HG03280 (cell line): ENCODE results near the gene PLCB2.

Experiments
- ATAC-seq: cut with Tn5 transposase; IDR thresholded peaks from one replicate; pipeline ENCODE4 v1.9.1; 2021; ENCODE audit warnings: mild to moderate bottlenecking, moderate library complexity; ENCODE audit not compliant: unreplicated experiment

Gene PLCB2

DNA sequence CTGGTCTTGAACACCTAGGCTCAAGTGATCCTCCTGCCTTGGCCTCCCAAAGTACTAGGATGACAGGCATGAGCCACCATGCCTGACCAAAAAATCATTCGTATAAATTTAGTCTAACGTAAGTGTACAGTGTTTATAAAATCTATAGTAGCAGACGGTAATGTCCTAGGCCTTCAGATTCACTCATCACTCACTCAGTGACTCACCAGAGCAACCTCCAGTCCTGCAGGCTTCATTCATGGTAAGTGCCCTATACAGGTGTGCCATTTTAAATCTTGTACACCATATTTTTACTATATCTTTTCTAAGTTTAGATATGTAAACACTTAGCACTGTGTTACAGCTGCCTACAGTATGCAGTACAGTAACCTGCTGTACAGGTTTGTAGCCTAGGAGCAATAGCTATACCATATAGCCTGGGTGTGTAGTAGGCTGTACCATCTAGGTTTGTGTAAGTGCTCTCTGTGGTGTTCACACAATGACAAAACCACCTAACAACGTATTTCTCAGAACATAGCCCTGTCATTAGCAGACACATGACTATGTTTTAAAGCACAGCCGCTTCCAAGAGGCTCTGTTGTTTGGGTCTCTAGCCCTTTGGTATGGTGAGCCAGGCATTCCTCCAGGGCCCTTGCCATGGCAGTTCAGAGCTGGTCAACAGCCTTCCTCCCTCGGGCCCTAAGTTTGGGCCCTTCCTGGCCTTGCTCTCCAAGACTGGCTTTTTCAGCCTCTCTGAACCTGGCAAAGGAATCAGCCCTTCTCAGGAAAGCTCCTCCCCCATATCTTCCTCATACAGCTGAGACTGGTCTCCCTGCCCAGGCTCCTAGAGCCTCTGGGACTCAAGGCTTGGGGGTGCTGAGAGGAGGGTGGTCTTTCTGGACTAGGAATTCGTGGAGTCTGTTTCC is 34.9 kb upstream of the PLCB2 start:
- ATAC-seq = no peak

DNA sequence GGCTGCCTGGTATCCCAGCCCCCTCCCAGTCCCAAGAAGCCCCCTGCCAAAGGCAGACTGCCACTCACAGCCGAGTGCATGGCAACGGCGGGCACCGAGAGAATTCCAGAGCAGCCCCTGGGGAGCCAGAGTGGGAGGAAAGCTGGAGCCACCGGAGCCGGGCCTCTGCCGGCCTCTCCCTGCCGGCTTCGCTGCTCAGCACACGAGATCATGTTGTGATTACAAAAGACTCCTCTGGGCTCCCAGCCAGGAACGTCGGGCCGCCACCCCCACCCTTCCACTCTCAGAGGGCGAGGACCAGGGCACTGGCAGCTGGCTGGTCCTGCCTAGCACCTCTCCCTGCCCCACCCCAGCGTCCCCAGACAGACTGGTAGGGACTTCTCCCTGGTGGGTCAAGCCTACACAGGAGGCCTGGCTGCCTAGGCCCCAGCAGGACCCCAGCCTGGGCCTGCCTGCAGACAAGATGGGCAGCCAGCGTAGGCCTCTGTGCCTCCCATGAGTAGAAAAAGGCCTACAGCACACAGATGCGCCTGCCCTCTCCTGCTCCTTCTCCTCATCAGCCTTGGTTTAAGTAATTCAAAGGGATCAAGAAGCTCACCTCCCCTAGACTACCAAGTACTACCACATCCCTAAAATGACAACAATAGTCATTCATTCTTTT is 33.1 kb upstream of the PLCB2 start, which contains the start of gene CCDC9B:
Gene CCDC9B, minus strand, starts transcription at position 200 of the 661 bp plus-strand sequence. Its CDS starts 120 bp downstream, at position 80.
- ATAC-seq = no peak

DNA sequence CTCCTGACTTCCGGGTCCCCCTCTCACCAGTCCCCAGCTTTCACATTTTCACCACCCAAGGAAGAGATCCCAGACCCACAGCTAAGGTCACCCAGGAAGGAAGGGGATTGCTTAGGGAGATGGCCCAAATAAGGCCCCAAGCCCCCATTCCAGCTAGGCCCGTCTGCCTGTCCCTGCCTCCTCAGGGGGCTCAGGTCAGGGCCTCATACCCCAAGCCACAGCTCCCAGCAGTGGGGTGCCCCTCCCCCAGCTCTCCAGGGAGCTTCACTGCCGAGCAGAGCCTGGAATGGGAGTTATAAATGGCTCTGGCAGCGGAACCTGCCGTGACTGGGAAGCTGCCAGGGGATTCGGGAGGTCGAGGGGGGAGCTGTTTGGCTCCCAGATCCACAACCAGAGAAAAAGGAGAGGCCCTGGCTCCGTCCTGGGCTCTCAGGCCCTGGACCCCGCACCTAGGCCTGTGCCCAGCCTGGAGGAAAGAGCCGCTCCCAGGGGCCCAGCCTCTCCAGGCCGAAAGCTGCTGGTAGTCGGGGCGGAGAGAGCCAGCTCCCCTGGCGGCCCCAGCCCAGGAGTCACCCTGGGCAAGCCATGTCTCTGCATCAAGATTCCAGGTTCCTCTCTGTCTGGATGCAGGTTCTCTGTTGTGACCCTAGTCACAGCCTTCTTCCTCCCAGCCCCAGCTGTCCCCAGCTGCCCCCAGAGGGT is 32.5 kb upstream of the PLCB2 start:
- no peak for ATAC-seq

DNA sequence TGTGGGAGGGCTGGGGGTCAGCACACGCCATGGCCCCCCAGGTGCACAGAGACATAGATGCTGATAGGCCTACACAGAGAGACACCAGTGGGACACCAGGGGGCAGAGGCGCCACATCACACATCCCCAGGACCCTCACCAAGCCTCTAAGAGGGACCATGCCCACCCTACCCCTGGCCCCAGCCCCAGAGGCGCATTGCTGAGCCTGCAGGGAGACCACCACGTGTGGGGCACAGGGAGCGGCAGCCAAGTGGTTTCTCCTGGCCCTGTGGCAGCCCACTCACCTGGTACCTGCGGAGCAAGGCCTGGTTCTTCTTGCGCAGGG is 31.8 kb upstream of the PLCB2 start:
- no peak for ATAC-seq

DNA sequence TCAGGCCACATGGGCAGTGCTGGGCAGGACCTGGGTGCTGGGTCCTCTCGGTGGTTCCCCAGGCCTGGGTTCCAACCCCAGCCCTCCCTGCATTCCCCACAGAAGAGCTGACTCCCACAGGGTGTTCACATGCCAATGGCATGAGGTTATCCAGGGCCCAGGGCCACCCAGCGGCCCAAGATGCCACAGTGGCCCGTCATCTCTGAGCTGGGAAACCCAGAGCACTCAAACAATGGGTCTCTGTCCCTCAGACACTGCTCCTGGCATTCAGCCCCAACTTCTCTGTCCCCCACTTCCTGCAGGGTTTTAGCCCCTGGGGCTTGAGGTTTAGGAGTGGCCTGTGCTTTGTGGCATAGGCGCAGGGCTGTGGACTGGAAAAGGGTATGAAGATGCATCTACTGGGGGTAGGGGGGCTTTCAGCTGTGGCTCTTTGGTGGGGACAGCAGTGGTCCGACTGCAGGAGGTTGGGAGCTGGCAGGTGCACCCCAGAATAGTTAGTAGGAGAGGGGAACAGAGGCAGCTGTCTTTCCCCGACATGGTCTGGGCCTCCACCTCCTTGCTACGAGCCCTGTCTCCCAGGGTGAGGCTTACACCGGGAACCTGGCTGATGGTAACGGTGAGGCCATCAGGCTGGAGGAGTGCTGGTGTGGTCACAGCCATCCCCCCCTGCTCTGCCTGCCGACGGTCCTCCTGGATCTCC is 31.3 kb upstream of the PLCB2 start:
- ATAC-seq = no peak

DNA sequence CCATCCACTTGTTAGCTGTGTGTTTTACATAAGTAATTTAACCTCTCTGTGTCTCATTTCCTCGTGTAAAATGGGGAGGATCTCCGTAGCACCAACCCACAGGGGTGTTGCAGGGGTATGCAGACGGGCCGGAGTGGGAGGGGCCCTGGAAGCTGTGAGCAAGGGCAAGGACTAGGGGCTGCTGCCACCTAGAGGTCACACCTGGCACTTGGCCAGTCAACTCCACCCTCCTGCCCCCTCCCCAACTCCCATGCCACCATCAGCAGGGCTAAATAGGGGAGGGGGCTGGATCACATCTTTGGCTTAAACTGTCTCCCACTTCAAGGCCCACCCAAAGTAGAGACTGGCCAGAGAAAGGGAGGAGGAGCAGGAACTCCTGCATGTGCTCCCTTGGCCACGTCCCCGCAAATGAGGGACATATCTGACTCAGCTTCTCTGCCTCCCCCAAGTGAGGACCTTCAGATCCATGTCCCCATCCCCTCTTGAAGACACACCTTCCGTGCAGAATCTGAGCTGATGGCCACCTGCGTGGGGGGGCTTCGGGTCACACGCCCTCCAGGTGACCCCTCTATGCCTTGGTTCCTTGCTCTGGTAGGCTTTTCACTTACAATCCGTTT is 30.4 kb upstream of the PLCB2 start:
- ATAC-seq = peak; percentile 57

DNA sequence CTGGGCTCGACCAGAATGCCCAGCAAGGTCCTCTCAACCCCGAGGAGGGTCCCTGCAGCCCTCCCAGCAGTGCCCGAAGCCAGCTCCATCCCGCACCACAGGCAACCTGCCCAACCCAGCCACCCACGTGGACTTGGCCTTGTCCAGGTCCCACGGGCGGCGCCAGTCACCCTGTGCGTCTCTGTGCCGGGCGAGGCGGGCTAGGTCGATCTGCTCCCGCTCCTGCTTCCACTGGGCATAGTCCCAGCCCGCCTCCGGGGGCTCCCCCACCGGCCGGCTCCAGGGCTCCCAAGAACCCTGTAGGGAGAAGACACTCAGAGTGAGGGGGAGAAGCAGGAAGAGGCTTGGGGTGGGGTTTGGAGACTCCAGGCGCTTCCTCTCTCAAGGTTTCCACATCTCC is 29.9 kb upstream of the PLCB2 start:
- no peak for ATAC-seq

DNA sequence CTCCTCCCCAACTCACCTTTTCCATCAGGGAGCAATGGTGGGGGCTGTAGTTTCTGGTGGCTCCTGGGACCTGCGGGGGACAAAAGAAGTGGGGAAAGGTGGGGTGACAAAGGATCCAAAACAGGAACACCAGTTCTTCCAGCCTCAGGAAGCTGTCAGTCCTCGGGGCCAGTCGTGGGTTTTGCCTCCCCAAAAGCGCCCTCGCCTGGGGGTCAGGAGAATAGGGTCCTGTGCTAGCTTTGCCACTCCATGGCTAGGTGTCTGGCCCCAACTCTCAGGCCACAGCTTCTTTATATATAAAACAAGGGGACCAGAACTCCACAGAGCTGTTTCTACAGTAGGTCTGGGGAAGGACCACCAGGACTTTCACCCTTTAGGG is 29.0 kb upstream of the PLCB2 start:
- ATAC-seq = no peak

DNA sequence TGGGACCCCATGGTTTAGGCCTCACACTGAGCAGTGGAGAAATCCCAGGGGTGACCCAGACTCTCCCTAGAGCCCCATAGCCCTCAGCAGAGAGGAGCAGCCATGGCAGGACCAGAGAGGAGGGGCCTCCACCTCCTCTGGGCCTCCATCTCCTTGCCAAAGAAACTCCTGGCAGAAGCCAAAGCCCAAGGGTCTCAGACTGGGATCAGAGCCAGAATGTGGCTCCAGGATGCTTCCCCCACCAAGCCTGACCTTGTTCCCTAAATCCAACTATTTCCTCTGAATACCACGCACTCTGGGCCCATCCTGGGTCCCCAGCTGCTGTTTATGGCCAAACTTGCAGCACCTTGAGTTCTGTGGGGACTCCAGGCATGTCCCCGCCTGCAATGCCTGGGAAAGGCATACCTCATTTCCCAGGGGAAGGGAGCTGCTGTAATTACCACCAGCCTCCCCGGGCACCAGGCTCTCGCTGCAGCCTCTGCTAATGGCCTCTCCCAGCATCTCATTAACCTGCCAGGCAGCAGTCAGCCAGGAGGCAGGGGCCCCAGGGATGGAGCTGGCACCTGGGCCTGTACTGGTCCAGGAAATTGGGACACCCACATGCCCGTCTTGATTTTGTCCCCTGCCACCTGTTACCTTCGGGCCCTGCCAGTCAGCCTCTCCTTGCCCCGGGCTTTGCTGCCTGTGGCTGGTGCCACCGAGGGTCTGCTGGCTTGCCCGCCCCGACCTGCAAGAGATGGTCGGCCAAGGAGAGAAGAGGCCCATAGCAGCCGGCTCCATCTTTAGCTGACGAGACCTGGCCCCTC is 28.4 kb upstream of the PLCB2 start:
- no peak for ATAC-seq

DNA sequence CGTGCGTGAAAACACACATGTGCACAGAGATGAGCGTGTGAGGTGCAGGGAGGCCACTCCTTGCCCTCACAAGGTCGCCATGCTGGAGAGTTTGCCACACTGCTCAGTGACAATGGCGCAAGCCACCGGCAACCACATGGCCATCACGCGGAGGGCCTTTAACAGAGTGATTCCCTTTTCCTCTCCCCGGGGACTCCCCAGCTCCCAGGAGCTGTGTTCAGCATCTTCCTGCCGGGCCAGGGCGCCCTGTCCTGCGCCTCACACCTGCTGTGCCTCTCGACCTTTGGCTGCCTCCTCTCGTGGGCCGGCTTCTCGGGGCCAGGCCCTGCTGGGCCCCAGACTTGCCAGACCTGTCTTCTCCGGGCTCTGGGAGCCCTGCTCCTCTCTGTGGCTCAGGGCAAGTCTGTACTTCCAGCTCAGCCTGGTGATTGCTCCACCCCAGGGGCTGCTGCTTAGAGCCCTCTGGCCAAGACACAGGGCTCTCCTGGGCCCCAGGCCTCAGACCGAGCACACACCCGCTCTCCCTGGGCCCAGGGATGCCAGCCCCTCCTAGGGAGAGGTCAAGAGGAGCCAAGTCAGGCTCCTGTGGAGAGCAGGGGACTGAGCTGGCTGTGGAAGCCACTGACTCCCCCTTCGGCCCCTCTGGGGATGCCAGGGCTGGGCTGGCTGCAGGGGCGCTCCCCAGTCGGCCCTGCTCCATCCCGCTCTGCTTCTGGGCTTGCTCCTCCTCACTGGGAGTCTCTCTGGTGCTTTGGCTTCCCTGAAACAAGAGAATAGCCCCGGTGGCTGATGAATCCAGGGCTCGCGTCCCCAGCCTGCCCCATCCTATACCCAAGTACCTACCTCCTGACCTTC is 27.4 kb upstream of the PLCB2 start:
- no peak for ATAC-seq

DNA sequence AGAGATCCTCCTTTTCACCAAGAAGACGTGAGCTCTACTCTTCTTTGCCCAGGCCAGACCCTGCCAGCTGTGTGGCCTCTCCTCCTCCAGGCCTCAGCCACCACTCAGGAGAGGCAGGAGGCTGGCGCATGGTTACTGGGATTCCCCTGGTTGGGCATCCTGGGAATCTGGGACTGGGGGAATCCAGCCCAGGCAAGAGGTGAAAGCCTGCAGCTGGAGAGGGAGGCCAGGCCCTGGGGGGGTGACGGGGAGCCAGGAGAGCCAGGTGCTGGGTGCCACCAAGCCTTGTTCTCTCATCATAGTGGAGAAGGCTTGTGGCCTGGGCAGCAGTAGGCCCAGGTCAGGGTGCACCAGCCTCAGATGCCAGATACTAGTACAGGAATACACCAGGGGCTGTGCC is 26.8 kb upstream of the PLCB2 start:
- ATAC-seq = no peak

DNA sequence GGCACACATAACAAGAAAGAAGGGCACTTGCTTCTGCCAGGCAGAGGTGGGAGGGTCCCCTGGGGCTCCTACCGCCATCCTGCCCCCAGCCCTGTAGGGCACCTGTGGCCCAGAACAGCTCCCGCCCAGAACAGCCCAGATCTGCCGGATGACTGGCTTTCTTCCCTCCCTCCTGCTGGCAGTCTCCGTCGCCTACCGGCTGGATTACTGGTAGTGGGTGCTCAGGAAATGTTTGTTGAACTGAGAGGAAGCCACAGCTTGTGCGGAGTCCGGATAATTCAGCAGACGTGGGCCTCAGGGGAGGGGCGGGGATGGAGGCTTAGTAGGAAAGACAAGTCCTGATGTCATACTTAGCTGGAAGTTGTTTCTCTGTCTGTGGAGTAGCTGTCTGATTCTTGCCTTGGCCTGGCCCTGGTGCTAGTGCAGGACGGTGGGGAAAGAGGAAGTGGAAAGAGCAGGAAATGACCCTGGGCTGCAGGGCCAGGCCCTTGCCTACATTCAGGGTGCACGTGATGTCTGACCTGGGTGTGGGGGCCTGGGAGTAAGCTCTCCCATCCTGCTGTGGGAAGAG is 26.3 kb upstream of the PLCB2 start:
- ATAC-seq = no peak

DNA sequence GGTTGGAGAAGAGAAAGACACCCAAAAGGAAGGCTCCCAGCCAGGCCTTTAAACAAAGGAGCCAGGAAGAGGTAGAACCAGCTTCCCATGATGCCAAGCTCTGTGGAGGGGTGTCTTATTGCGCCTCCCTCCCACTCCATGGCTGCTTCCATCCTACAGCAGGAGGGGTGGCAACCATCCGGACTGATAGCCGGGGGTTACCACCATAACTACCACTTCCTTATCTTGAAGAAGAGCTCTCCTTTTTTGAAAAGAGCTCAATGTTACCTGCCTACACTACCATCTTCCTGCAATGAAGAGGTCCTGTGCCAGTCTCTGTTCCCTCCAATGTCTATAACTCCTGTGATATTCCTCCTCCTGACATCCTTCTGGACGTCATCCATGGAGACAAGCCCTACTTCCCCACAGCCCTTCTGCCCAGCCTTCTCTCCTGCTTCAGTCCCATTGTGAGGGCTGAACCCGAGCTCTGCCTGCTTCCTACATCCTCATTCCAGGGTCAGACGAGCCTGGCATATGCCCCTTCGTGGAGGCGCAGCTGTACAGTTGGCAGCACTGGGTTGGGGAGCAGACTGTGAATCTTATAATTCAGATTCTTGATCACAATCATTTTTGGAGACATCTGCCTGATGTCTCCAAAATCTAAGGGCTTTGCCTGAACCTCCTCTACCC is 24.5 kb upstream of the PLCB2 start:
- no peak for ATAC-seq

DNA sequence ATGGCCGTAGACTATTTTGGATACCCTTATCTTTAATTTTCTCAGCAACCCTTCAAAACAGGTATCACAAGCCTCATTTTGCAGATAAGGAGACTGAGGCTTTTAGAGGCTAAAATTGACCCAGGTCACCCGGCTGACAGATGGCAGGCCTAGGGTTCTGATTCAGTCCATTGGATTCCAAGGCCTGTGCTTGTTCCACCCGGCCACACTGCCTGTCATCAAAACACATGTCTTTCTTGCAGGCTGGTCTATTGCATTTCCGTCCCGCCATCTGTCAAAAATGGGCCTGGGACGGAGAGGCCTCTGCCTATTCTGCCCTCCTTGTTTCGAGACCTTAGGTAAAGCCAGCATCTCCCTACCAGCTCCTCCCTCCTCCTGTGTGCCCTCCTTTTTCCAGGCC is 23.9 kb upstream of the PLCB2 start:
- no peak for ATAC-seq

DNA sequence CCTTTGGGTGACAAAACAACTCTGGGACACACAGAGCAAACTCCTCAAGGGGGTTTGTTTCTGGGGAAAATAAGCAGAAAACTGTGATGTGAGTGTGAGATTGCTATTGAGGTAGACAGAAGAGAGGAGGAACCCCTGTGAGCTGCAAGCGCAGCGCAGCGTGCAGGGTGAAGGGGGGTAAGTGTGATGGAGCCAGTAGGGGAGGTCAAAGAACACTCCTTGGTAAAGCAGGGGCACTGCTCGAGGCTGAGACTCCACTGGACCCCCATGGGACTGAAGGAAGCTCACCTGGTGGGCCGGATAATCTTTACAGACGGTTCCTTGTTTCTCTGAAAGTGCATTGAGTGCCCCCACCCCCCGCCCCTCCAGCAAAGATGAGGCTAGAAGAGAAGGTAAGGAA is 23.3 kb upstream of the PLCB2 start:
- ATAC-seq = no peak

DNA sequence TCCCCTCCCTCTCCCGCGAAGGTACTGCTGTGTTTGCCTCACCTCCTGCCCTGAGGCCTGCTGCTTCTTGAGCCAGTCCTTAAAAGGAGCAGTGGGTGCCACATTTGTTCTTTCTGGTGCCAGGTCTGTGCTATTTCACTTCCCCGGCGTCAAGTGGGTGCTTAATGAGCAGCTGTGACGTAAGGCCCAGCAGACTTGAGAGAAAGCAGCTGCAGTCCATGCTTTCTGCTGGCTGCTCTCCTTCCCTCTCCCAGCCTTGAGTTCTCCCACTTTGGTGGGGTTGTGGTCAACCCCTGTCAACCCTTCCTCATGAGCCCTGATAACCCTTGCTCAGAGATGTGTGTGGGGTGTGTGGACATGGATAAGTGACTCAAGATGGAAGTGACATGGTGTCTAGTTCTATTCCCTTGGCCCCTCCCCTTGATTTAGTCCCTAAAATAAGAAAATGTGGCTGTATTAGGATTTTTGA is 22.7 kb upstream of the PLCB2 start:
- ATAC-seq = no peak

DNA sequence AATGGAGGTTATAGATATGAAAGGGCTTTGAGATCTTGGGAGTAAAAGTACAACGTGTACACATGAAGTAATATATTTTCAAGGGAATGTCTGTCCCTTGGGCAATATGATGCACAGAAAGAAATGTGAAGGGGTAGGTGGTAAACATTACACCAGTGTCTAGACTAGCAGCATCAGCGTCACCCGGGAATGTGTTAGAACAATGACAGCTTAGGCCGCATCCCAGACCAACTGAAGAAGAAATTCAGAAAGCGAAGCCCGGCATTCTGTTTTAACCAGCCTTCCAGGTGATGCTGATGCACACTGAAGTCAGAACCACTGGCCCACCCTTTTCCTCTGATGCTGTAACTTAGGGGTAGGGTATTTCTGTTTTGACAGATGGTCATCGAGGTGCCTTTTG is 22.1 kb upstream of the PLCB2 start:
- ATAC-seq = no peak

DNA sequence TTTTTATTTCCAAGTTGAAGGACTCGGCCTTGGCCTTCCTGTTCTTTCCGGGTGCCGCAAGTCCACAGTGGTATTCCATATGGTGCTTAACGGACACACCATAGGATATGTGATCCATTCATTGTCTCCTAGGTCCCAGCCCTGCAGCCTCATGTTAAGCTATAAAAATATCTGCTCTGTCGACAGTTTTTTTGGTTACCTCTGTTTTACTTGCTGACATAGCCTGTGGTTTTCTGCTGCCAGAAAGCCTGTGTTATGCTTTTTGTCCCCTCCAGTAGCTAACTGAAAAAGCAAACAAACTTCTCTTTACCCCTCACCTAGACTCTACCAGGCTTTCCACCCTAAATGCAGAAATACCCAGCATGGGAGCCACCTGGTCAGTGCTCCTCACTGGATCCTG is 21.0 kb upstream of the PLCB2 start:
- no peak for ATAC-seq
